ENCODE results near the gene ITIH5. TPM values are rescaled to one million over a fixed set of nuclear protein-coding genes. Genes with fewer than 3 reads are reported as not detected.

Gene ITIH5
- total RNA-seq, 1 donor from 2014 or later = 19.4 TPM

GRCh38 chr10:7527468-7527867, 139.3 kb downstream of the ITIH5 start:
- DNase-seq (ENCODE audit: low spot score in 2 of 2) = no peak
- intact Hi-C loops (cut with DNase I) = no loop called here
- Histone ChIP-seq H3K36me3 (no peaks in the 10 kb centered on the region), H3K27ac (no peak overlapping the region), H3K27me3 (no peaks in the 10 kb centered on the region), H3K9me3 (no peaks in the 10 kb centered on the region), H3K4me3 (no peak overlapping the region), H3K4me1 (no peaks in the 10 kb centered on the region)
- TF ChIP-seq CTCF (IDR thresholded peaks at IDR 0.05) = no peak

GRCh38 chr10:7526017-7526400, 140.8 kb downstream of the ITIH5 start:
- Histone ChIP-seq H3K27ac (no peak overlapping the region), H3K27me3 (no peaks in the 10 kb centered on the region), H3K36me3 (no peaks in the 10 kb centered on the region), H3K4me1 (no peaks in the 10 kb centered on the region), H3K4me3 (no peak overlapping the region), H3K9me3 (no peaks in the 10 kb centered on the region)
- TF ChIP-seq CTCF (IDR thresholded peaks at IDR 0.05) = no peak
- intact Hi-C loops (cut with DNase I) = no loop called here
- no peak for DNase-seq (ENCODE audit: low spot score in 2 of 2)

- intact Hi-C loops (cut with DNase I) = loop anchor here (1.0 kb wide), 1 partner anchor 162 kb away; no protein-coding TSS in a partner anchor
- Histone ChIP-seq H3K27me3 (no peaks in the 10 kb centered on the region), H3K36me3 (no peaks in the 10 kb centered on the region), H3K27ac (no peak overlapping the region), H3K4me3 (no peak overlapping the region), H3K9me3 (no peaks in the 10 kb centered on the region), H3K4me1 (no peaks in the 10 kb centered on the region)
- TF ChIP-seq CTCF (IDR thresholded peaks at IDR 0.05) = peak; percentile 65 to 84 (median 81)
- DNase-seq (ENCODE audit: low spot score in 2 of 2) = peak in 1 of 2 donors; percentile 74
Observed at GRCh38 chr10:7525314-7526016, 141.3 kb downstream of the ITIH5 start.

GRCh38 chr10:7523656-7524055, 143.1 kb downstream of the ITIH5 start:
- TF ChIP-seq CTCF (IDR thresholded peaks at IDR 0.05) = no peak
- Histone ChIP-seq H3K4me1 (no peaks in the 10 kb centered on the region), H3K27ac (no peak overlapping the region), H3K36me3 (no peaks in the 10 kb centered on the region), H3K9me3 (no peaks in the 10 kb centered on the region), H3K4me3 (no peak overlapping the region), H3K27me3 (no peaks in the 10 kb centered on the region)
- no peak for DNase-seq (ENCODE audit: low spot score in 2 of 2)
- intact Hi-C loops (cut with DNase I) = no loop called here

GRCh38 chr10:7520507-7521485, 146.0 kb downstream of the ITIH5 start:
- intact Hi-C loops (cut with DNase I) = no loop called here
- TF ChIP-seq CTCF (IDR thresholded peaks at IDR 0.05) = no peak
- H3K9me3 ChIP-seq = no peaks in the 10 kb centered on the region

More at GRCh38 chr10:7520507-7521485, 146.0 kb downstream of the ITIH5 start:
- H3K27me3 ChIP-seq = no peaks in the 10 kb centered on the region
- H3K4me3 ChIP-seq = no peak overlapping the region
- no peak for DNase-seq (ENCODE audit: low spot score in 2 of 2)
- no peak overlapping the region for H3K27ac ChIP-seq
- no peaks in the 10 kb centered on the region for H3K4me1 ChIP-seq
- H3K36me3 ChIP-seq = no peaks in the 10 kb centered on the region
